GM21528 (cell line): Measurements from ENCODE around the gene MTUS2.
A peak's percentile ranks its signal among the peaks of the same experiment; 100 is the strongest.

Experiments used
- ATAC-seq: cut with Tn5 transposase; IDR thresholded peaks from one replicate; pipeline ENCODE4 v1.9.1; 2021; ENCODE audit warnings: mild to moderate bottlenecking, moderate library complexity; ENCODE audit not compliant: unreplicated experiment, low FRiP score

Gene MTUS2

GRCh38 chr13:29143847-29144246 lies 323.7 kb downstream of the MTUS2 start:
- no peak for ATAC-seq

DNA sequence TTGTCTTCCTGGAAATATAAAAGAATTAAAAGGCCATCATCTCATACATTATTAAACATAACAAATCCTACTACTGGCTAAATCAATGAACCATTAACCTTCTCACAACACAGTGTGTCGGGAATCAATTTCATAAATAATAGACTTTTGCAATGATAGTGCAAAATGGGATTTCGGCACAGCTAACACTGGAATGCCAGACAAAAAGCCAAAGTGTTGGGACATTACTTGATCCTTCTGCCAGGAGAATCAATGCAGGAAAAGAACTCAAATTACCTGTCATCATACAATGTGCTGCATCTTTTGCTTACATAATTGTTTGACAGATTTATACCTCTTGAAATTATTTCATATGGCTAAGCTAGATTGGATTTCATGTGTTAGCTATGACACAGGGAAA lies 334.3 kb downstream of the MTUS2 start:
- ATAC-seq, result no peak

- no peak for ATAC-seq
These were observed 336.0 kb downstream of the MTUS2 start for GRCh38 chr13:29156136-29156535.

DNA sequence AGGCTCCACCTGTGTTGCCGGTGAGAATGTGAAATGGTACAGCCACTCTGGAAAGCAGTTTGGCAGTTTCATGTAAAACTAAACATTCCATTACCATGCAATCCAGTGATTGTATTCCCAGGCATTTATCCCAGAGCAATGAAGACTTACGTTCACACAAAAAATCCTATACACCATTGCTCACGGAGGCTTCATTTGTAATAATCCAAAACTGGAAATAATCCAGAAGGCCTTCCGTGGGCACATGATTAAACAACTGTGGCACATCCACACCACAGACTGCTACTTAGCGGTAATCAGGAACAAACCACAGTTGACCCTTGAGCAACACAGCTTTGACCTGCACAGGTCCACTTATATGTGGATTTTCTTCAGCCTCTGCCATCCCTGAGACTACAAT lies 339.7 kb downstream of the MTUS2 start:
- ATAC-seq, result no peak

DNA sequence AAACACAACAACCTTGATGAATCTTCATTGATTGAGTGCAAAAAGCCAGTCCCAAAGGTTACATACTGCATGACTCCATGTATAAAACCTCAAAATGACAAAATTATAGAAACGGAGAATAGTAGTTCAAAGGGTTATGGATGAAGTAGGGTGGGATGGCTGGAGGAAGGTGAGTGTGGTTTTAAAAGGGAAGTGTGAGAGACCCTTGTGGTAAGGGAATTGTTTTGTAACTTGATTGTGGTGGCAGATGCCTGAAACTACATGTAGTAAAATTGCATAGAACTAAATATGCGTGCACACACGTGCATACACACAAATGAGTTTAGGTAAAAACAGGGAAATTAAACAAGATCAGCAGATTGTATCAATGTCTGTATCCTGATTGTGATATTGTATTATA lies 340.7 kb downstream of the MTUS2 start:
- ATAC-seq, result no peak

DNA sequence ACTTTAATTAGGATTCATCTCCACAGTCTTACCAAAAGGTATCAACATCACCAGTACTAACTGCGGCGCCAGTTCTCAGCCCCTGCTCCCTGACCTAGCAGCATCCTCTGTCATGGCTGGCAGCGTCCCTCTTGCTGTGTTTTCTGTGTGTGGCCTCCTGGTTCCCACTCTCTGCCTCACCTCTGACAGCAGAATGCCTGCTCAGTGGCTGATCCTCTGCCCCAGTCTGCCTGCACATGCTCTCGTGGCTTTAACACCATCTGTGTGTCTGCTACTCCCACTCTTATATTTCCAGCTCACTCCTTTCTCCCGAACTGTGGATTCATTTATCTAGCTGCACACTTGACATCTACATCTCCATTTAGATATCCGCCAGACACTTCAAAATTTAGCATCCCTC lies 341.5 kb downstream of the MTUS2 start:
- ATAC-seq, result no peak

DNA sequence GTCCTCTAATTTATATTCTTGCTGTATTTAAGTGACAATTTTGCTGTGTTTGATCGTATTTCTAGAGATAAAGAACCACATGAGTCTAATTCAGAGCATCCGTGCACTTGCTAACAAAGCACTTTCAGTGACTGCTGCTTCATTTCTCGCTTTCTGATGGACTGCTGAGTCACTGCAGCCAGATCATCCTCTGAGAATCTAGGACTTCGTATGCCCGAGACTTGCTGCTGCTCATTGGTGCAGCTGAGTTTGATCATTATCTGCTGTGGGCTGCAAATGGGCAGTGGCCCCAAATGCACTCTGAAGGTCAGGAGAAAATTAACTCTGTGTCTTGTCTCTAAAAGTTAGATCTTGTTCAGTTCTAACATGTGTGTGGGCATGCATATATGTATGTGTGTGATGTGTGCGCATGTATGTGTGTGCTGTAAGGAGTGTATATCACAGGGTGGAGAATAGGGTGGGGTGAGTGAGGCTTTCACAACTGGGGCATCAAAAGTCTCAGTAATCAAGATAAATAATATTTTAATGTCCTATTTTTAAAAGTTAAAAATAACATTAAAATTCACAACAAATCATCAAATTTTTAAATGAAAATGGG lies 342.6 kb downstream of the MTUS2 start:
- no peak for ATAC-seq

DNA sequence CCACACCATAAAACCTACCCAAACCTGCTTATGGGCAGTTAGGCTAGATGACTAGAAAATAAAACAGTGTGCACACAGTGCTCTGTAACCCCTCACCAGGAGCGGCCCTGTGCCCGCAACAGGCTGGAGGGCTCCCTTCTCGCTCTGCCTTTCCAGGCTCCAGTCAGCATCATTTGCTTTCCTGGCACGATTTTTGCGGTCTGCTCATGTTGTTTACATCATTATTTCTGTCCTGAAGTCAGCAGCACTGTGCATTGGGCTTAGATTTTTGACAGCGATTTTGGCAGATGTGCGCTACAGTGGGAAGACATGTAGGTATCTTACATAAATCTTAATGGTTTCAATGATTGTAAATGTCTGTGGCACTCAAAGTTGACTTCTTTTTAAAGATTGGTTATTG lies 344.0 kb downstream of the MTUS2 start:
- no peak for ATAC-seq

DNA sequence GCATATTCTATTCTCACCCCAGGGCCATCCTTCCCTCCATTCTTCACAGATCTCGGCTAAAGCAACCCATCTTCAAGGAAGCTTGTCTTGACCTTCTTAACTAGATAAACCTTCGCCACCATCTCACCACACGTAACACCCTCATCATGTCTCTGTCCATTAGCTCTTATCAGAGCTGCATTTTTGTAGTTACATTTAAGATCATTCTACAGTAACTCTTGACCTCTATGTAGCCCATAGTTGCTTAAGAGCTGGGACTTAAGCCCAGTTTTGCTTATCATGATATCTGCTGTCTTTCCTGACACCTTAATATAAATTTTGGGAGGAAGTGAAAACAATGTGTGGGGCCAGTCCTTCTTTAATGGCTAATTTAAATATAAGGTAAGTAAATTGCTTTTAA lies 345.1 kb downstream of the MTUS2 start:
- no peak for ATAC-seq

GRCh38 chr13:29165840-29166239 lies 345.7 kb downstream of the MTUS2 start:
- ATAC-seq, result no peak

DNA sequence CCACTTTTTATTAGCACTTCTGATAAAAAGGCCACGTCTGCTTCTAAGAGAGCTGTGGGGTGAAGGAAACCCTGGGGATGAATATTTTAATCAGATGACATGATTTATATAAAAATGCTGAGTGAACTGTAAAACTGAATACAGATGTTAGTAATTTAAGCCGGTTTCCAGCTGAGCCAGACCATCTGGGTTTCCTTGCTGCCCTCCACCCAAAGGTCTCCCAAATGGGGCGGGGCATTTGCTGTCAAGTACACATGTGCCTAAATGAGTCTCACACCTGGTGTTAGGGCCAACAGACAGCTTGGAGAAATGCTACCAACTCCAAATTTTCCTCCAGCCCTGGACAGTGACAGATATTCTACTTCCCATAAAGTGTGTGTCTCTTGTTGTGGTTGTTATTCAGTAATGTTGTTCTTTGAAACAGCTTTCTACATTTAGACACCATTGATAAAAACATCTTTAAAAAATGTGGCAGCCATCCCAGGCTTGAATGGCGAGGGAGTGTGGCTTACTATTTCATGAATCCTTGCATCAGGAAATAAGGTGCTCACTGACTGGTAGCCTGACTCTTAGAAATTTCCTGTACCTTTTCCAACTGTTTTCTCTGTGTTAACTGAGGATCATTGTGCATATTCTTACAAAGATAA lies 350.4 kb downstream of the MTUS2 start:
- no peak for ATAC-seq

DNA sequence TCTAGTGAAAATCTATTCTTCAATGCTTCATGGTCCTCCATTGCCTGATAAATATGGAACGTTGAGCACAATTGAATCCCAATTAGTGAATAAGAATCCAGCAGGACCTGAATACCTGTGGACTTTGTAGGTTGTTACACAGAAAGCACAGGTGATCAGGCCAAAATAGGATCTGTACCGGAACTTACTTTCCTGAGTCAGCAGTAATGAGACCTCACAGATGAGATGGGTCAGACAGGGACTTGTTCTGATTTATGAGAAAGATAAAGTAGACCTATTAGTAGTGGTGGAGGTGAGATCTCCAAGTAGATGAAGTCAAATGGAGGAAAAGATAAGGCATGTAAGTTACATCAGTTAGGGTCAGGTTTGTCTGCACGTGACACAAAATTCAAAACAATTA lies 351.1 kb downstream of the MTUS2 start:
- no peak for ATAC-seq

GRCh38 chr13:29174093-29174492 lies 354.0 kb downstream of the MTUS2 start:
- ATAC-seq, result no peak

GRCh38 chr13:29175250-29175873 lies 355.2 kb downstream of the MTUS2 start:
- no peak for ATAC-seq

DNA sequence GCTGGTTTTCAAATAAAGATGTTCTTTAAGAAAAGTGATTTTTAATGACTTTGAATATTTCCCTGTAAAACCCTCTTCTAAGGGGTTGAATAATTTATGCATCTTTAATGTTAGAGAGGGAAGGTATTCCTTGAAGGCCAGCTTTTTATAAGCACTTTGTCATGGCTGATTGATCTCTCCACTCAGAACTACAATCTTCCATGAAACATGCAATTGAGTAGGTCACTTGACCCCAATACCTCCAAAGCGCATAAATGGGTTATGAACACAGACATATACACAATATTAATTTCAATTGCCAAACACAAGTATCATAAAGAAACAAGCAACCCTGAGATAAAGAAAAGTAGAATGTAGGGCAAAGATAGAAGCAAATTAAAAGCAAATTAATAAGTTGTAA lies 359.9 kb downstream of the MTUS2 start:
- ATAC-seq, result no peak

DNA sequence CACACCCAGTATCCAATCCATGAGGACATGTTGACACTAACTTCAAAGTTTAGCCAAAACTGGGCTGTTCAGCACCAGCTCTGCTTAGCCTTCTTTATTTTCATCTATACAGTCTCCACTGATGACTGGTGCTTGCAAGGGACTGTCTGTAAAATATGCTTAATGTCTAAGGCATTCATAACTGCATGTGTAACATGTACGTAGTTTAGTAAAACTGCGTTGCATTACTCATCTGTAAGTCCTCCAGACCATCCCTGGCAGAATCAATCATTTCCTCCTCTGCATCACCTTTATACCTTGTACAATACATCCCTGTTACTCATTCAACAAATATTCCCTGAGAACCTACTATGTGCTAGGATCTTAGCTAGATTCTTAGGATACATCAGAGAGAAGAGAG lies 362.1 kb downstream of the MTUS2 start:
- ATAC-seq, result no peak

DNA sequence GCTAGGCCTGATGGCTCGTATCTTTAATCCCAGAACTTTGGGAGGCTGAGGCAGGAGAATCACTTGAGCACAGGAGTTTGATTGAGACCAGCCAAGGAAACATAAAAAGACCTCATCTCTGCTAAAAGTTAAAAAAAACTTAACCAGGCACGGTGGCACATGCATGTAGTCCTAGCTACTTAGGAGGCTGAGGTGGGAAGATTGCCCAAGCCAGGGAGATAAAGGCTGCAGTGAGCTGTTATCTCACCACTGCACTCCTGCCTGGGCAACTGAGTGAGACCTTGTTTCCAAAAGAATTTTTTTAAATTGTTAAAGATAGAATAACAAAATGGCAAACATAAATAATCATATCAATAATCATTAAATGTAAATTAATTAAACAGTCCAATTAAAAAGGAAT lies 365.8 kb downstream of the MTUS2 start:
- ATAC-seq, result no peak

DNA sequence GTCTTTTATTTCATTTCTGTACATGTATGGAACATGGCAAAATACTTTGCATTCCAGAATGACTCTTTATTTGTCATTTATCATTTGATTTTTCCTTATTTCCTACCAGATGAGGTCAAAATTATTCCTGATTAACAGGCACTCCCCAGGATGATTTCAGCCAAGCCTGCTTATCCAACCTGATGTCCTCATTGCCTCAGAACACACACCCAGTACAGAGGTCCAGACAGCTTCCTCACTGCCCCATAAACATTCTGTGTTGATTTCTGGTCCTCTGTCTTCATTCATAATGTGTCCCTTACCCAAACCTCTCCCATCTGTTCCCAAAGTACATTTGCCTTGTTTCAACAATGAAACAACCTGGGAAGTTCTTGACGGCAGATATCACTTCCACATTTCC lies 367.4 kb downstream of the MTUS2 start:
- ATAC-seq, result no peak

DNA sequence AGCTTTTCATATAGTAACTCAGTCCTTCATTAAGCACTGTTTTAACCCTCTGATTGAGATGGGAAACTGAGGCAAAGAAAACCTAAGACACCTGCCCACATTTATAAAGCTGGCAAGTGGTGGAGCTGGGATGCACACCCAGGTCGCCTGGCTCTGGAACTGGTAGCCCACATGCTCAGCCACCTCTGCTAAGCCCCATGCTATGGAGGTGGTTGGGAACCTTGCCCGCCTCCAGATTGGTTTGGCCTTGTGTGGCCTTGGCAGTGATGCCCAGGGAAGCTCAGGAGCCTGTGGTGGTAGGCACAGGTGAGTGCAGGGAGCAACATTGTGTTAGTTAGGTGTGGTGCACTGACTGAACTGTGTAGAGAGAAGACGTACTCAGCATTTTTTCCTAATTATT lies 370.2 kb downstream of the MTUS2 start:
- ATAC-seq, result no peak

GRCh38 chr13:29193083-29193482 lies 372.9 kb downstream of the MTUS2 start:
- no peak for ATAC-seq

- ATAC-seq, result no peak
These were observed 375.3 kb downstream of the MTUS2 start for GRCh38 chr13:29195456-29195855.

DNA sequence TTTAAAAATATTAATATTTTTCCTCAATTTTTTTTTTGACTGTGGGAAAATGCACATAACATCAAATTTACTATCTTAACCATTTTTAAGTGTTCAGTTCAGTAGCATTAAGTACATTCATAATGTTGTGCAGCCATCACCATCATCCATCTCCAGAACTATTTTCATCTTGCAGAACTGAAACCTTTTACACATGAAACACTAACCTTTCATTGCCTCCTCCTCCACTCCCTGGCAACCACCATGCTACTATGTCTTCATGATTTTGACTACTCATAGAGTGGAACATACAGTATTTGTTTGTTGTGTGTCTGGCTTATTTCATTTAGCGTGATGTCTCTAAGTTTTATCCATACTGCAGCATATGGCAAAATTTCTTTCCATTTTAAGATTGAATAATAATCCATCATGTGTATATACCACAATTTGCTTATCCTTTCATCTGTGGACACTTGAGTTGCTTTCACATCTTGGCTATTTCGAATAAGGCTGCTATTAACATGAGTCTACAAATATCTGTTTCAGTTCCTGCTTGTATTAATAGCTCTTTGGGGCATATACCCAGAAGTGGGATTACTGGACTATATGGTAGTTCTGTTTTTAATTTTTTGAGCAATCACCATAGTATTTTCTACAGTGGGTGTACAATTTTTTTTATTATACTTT lies 376.4 kb downstream of the MTUS2 start:
- ATAC-seq, result peak; percentile 91
